Suprapubic skin (tissue), 4 donors: ENCODE data around the gene HACL1. TPM values are rescaled to one million over a fixed set of nuclear protein-coding genes. Genes with fewer than 3 reads are reported as not detected.

Experiments
- DNase-seq, 2 donors: peaks; one replicate each; pipeline ENCODE4 v3.0.0-alpha.2; 2019; ENCODE audit warnings: low spot score in 2 of 2
- H3K27ac ChIP-seq: fragments of 200-600 bp; sonication (generic); one replicate; pipeline ENCODE4 v1.5.1; 2019
- H3K27me3 ChIP-seq: fragments of 200-600 bp; sonication (generic); one replicate; pipeline ENCODE4 v1.5.1; 2019
- H3K36me3 ChIP-seq: fragments of 200-600 bp; sonication (generic); one replicate; pipeline ENCODE4 v1.5.1; 2019
- H3K4me1 ChIP-seq: fragments of 200-600 bp; sonication (generic); one replicate; pipeline ENCODE4 v1.5.1; 2019
- H3K4me3 ChIP-seq: fragments of 200-600 bp; sonication (generic); one replicate; pipeline ENCODE4 v1.5.1; 2019; ENCODE audit warnings: mild to moderate bottlenecking
- H3K9me3 ChIP-seq: fragments of 200-600 bp; sonication (generic); one replicate; pipeline ENCODE4 v1.5.1; 2019
- CTCF ChIP-seq, 2 donors: fragments of 200-600 bp in 1 of 2; fragments of 450-650 bp in 1 of 2; sonication (generic) in 1 of 2; IDR thresholded peaks; one replicate each; pipeline ENCODE4 v1.5.1; 2016 to 2019; ENCODE audit warnings: antibody characterized with exemption in 2 of 2, mild to moderate bottlenecking in 1 of 2, moderate library complexity in 1 of 2
- EP300 ChIP-seq: sonication (generic); formaldehyde crosslinking; IDR thresholded peaks from one replicate; pipeline ENCODE4 v1.6.1; 2017; ENCODE audit warnings: antibody characterized with exemption
- POLR2A ChIP-seq, 2 donors: fragments of 450-650 bp; IDR thresholded peaks; one replicate each; pipeline ENCODE4 v1.6.1; 2017; ENCODE audit warnings: antibody characterized with exemption in 2 of 2, mild to moderate bottlenecking in 2 of 2, moderate library complexity in 2 of 2
- POLR2AphosphoS5 ChIP-seq, 3 donors: sonication (generic); formaldehyde crosslinking; IDR thresholded peaks; one replicate each; pipeline ENCODE4 v1.6.1; 2017; ENCODE audit warnings: antibody characterized with exemption in 3 of 3
- WGBS: methylation state at CpG from one replicate; pipeline ENCODE4 v1.1.5; 2018; 5-methylcytosine and 5-hydroxymethylcytosine counted together
- total RNA-seq, 4 donors: library from RNA; depleted of rRNA; stranded (reverse); fragments of >200 nt; gene quantifications; one replicate each; pipeline ENCODE4 v1.1.0, GENCODE V29; 2016

HACL1 gene
- total RNA-seq, 4 donors from 2014 or later: 13.1 to 33.0 (median 19.5) TPM

GRCh38 chr3:15633159-15633558 lies 31.8 kb upstream of the HACL1 start:
- H3K27ac ChIP-seq: no peak overlapping the region
- H3K4me3 ChIP-seq: no peak overlapping the region
- 93% methylated on average over 5 of the region's 5 CpGs for WGBS
- H3K36me3 ChIP-seq: no peaks in the 10 kb centered on the region
- H3K4me1 ChIP-seq: peaks cover 40% of the 10 kb centered on the region
- no peaks in the 10 kb centered on the region for H3K27me3 ChIP-seq
- DNase-seq: no peak
- TF ChIP-seq POLR2A (IDR thresholded peaks at IDR 0.05): no peak
- TF ChIP-seq EP300: no peak
- no peak for TF ChIP-seq CTCF (IDR thresholded peaks at IDR 0.05)
- no peak for TF ChIP-seq POLR2AphosphoS5 (IDR thresholded peaks at IDR 0.05)
- no peaks in the 10 kb centered on the region for H3K9me3 ChIP-seq

GRCh38 chr3:15632212-15632580 lies 30.8 kb upstream of the HACL1 start:
- no peak for DNase-seq
- H3K27ac ChIP-seq: no peak overlapping the region
- no peaks in the 10 kb centered on the region for H3K27me3 ChIP-seq
- TF ChIP-seq POLR2A (IDR thresholded peaks at IDR 0.05): no peak
- no peak for TF ChIP-seq EP300
- no peak for TF ChIP-seq CTCF (IDR thresholded peaks at IDR 0.05)
- TF ChIP-seq POLR2AphosphoS5 (IDR thresholded peaks at IDR 0.05): no peak
- no peak overlapping the region for H3K4me3 ChIP-seq
- H3K36me3 ChIP-seq: no peaks in the 10 kb centered on the region
- H3K9me3 ChIP-seq: no peaks in the 10 kb centered on the region
- 95% methylated on average over 4 of the region's 4 CpGs for WGBS
- peaks cover 40% of the 10 kb centered on the region for H3K4me1 ChIP-seq

- Histone ChIP-seq H3K4me3 (no peak overlapping the region), H3K4me1 (peaks cover 40% of the 10 kb centered on the region), H3K9me3 (no peaks in the 10 kb centered on the region), H3K27me3 (no peaks in the 10 kb centered on the region), H3K27ac (no peak overlapping the region), H3K36me3 (no peaks in the 10 kb centered on the region)
- no peak for TF ChIP-seq CTCF (IDR thresholded peaks at IDR 0.05)
- no peak for TF ChIP-seq EP300
- TF ChIP-seq POLR2A (IDR thresholded peaks at IDR 0.05): no peak
- no peak for TF ChIP-seq POLR2AphosphoS5 (IDR thresholded peaks at IDR 0.05)
- DNase-seq: no peak
- 88% methylated on average over 12 of the region's 12 CpGs for WGBS
These were observed 30.2 kb upstream of the HACL1 start for GRCh38 chr3:15631426-15632211.

GRCh38 chr3:15630646-15631350 lies 29.4 kb upstream of the HACL1 start:
- Histone ChIP-seq H3K4me3 (peak overlapping the region; percentile 8), H3K27ac (no peak overlapping the region), H3K27me3 (no peaks in the 10 kb centered on the region), H3K4me1 (peaks cover 34% of the 10 kb centered on the region), H3K36me3 (no peaks in the 10 kb centered on the region), H3K9me3 (no peaks in the 10 kb centered on the region)
- no peak for DNase-seq
- TF ChIP-seq POLR2A (IDR thresholded peaks at IDR 0.05) (no peak), POLR2AphosphoS5 (IDR thresholded peaks at IDR 0.05) (no peak), EP300 (no peak), CTCF (IDR thresholded peaks at IDR 0.05) (no peak)
- WGBS: 12% methylated on average over 8 of the region's 8 CpGs

GRCh38 chr3:15629860-15630597 lies 28.7 kb upstream of the HACL1 start:
- H3K27ac ChIP-seq: no peak overlapping the region
- H3K9me3 ChIP-seq: no peaks in the 10 kb centered on the region
- no peaks in the 10 kb centered on the region for H3K27me3 ChIP-seq
- H3K36me3 ChIP-seq: no peaks in the 10 kb centered on the region
- H3K4me1 ChIP-seq: peaks cover 27% of the 10 kb centered on the region
- H3K4me3 ChIP-seq: peak overlapping the region; percentile 8
- 32% methylated on average over 10 of the region's 10 CpGs for WGBS
- TF ChIP-seq EP300 (no peak), CTCF (IDR thresholded peaks at IDR 0.05) (peak; percentile 57 to 78)
- no peak for DNase-seq
